Spleen (tissue), 11 donors: ENCODE measurements around the gene EML2. TPM values are rescaled to one million over a fixed set of nuclear protein-coding genes. Genes with fewer than 3 reads are reported as not detected.
A peak's percentile ranks its signal among the peaks of the same experiment; 100 is the strongest.

ENCODE experiments used
- DNase-seq: peaks from one replicate; pipeline ENCODE4 v3.0.0-alpha.2; 2020
- H3K27ac ChIP-seq, 8 donors: fragments of 200-600 bp; sonication (generic) in 7 of 8; 1 replicate in 4 of 8; 2 replicates in 4 of 8; pipeline versions ENCODE4 v1.5.0 to v1.8.0; 2016 to 2021; ENCODE audit warnings: inconsistent platforms in 4 of 8, mild to moderate bottlenecking in 4 of 8, moderate library complexity in 1 of 8
- H3K27me3 ChIP-seq, 7 donors: fragments of 200-600 bp; sonication (generic) in 6 of 7; replicated peaks in 1 of 7; 1 replicate in 4 of 7; 2 replicates in 3 of 7; pipeline versions ENCODE4 v1.5.0 to v1.8.0; 2016 to 2021; ENCODE audit warnings: inconsistent platforms in 3 of 7, mild to moderate bottlenecking in 1 of 7
- H3K36me3 ChIP-seq, 6 donors: fragments of 200-600 bp; sonication (generic) in 5 of 6; 1 replicate in 4 of 6; 2 replicates in 2 of 6; pipeline versions ENCODE4 v1.5.0 to v1.8.0; 2016 to 2021; ENCODE audit warnings: inconsistent platforms in 2 of 6
- H3K4me1 ChIP-seq, 6 donors: fragments of 200-600 bp; sonication (generic) in 5 of 6; 1 replicate in 3 of 6; 2 replicates in 3 of 6; pipeline versions ENCODE4 v1.5.0 to v1.8.0; 2016 to 2021; ENCODE audit warnings: inconsistent platforms in 3 of 6
- H3K4me3 ChIP-seq, 8 donors: fragments of 200-600 bp; sonication (generic) in 7 of 8; 1 replicate in 4 of 8; 2 replicates in 4 of 8; pipeline versions ENCODE4 v1.5.0 to v1.8.0; 2016 to 2021; ENCODE audit warnings: inconsistent platforms in 4 of 8, mild to moderate bottlenecking in 4 of 8, moderate library complexity in 2 of 8
- H3K9me3 ChIP-seq, 8 donors: fragments of 200-600 bp; sonication (generic) in 7 of 8; 1 replicate in 4 of 8; 2 replicates in 4 of 8; pipeline versions ENCODE4 v1.5.0 to v1.8.0; 2016 to 2021; ENCODE audit warnings: inconsistent platforms in 4 of 8
- POLR2A ChIP-seq, 3 donors: fragments of 450-650 bp; IDR thresholded peaks; one replicate each; pipeline ENCODE4 v1.5.1; 2017; ENCODE audit warnings: antibody characterized with exemption in 3 of 3, mild to moderate bottlenecking in 1 of 3
- POLR2AphosphoS5 ChIP-seq, 3 donors: sonication (generic); formaldehyde crosslinking; IDR thresholded peaks; one replicate each; pipeline ENCODE4 v1.5.1; 2017; ENCODE audit warnings: antibody characterized with exemption in 3 of 3
- WGBS, 5 donors: extraction: QIAGEN DNeasy Blood & Tissue Kit in 3 of 5; methylation state at CpG; one replicate each; pipeline versions ENCODE4 v1.1.5 to v1.1.7; 2013 to 2018; 5-methylcytosine and 5-hydroxymethylcytosine counted together
- intact Hi-C: fragments of 100-400 bp; cut with DNase I; formaldehyde crosslinking; loops from one replicate; pipeline ENCODE4 v1.15.0; 2023; ENCODE audit warnings: low total_unique reads
- polyA plus RNA-seq, 3 donors: library from polyadenylated mRNA; stranded (reverse); fragments of 200-250 nt; gene quantifications; one replicate each; pipeline ENCODE4 v1.2.1, GENCODE V29; 2013
- total RNA-seq, 7 donors: library from RNA; depleted of rRNA in 3 of 7; stranded (reverse); fragments of >200 nt in 3 of 7; fragmentation: NEBNext Ultra II Directional in 4 of 7; extraction: Animal tissue kit (Norgen Biotek cat#: 25700) in 4 of 7; gene quantifications; one replicate each; pipeline versions ENCODE4 v1.1.0 to v1.2.1, GENCODE V29; 2016 to 2021
- TF ChIP-seq, protein P1 (sequence below), 11 experiments: fragments of 200-600 bp in 7 of 11; fragments of 450-650 bp in 4 of 11; sonication (generic) in 4 of 11; IDR thresholded peaks in 8 of 11; conservative IDR thresholded peaks in 3 of 11; 1 replicate in 7 of 11; 2 replicates in 4 of 11; pipeline versions ENCODE4 v1.4.0 to v1.8.0; 2016 to 2021; ENCODE audit warnings: antibody characterized with exemption in 11 of 11, inconsistent platforms in 4 of 11, mild to moderate bottlenecking in 1 of 11
- donor health status: healthy with polysubstance abuse.
- donor health status: DM: no; HTN: no; CAD: no; lungs with moderate emphysema.
- donor health status: DM: no; HTN: no; CAD: no.
- donor health status: Bipolar disorder and iron deficiency.
- donor health status: healthy.
- donor health status: DM: no; HTN: no; CAD: no.
- donor health status: DM: yes; HTN: yes; CAD: no.

EML2 gene
- total and polyA plus RNA-seq, 10 donors = 27.1 to 60.6 (median 40.4) TPM

- intact Hi-C loops = no loop called here
- DNase-seq = peak; percentile 88
- peak within 1 kb of the TSS in 4 of 8 donors; percentile 22 to 68 (median 36) for H3K27ac ChIP-seq
- no peaks in the 10 kb centered on the region for H3K9me3 ChIP-seq
- TF ChIP-seq POLR2A (IDR thresholded peaks at IDR 0.05) (no peak), POLR2AphosphoS5 (IDR thresholded peaks at IDR 0.05) (peak in 1 of 3 donors; percentile 31)
- TF ChIP-seq, protein P1, sequence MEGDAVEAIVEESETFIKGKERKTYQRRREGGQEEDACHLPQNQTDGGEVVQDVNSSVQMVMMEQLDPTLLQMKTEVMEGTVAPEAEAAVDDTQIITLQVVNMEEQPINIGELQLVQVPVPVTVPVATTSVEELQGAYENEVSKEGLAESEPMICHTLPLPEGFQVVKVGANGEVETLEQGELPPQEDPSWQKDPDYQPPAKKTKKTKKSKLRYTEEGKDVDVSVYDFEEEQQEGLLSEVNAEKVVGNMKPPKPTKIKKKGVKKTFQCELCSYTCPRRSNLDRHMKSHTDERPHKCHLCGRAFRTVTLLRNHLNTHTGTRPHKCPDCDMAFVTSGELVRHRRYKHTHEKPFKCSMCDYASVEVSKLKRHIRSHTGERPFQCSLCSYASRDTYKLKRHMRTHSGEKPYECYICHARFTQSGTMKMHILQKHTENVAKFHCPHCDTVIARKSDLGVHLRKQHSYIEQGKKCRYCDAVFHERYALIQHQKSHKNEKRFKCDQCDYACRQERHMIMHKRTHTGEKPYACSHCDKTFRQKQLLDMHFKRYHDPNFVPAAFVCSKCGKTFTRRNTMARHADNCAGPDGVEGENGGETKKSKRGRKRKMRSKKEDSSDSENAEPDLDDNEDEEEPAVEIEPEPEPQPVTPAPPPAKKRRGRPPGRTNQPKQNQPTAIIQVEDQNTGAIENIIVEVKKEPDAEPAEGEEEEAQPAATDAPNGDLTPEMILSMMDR (IDR thresholded peaks at IDR 0.05 in 8 of 11, conservative IDR thresholded peaks at IDR 0.05 in 3 of 11) = no peak
- WGBS, 5 donors = 11 to 18% (median 14%) methylated on average over 9 to 15 of the region's 15 CpGs
- H3K4me1 ChIP-seq = peaks cover 15 to 45% (median 37%) of the 10 kb centered on the region in 6 donors
- H3K36me3 ChIP-seq = no peaks in the 10 kb centered on the region
- peaks cover 0 to 100% (median 59%) of the 10 kb centered on the region in 7 donors for H3K27me3 ChIP-seq
- peak within 1 kb of the TSS; percentile 6 to 70 (median 34) for H3K4me3 ChIP-seq
Observed at GRCh38 chr19:45667620-45668341, 28.6 kb upstream of the EML2 start, which contains the start of gene GIPR. TSS of gene GIPR (plus strand) at chr19:45668221. CDS start at chr19:45669521, 1,300 bp downstream.

DNA sequence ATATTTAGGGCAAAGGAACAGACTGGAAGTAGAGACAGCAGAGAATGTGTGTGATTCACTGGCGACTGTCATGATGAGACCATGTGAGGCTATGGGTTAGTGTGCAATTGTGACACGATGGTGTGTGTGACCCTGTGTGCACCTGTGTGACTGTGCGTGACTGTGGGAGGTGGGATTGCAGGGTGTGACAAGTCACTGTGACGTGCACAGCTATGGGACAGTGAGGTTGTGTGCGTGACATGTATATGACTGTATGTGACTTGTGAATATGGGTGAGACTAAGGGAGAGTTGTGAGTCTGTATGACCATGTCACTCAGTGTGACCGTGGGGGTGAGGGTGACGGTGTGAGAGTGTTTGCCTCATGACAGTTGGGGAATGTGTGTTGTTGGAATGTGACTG, 25.4 kb upstream of the EML2 start:
- 71 to 85% (median 76%) methylated on average over 7 of the region's 7 CpGs for WGBS, 5 donors
- peaks cover 0 to 89% (median 39%) of the 10 kb centered on the region in 7 donors for H3K27me3 ChIP-seq
- H3K4me1 ChIP-seq = peaks cover 15 to 26% (median 22%) of the 10 kb centered on the region in 6 donors
- DNase-seq = no peak
- TF ChIP-seq, protein P1 (IDR thresholded peaks at IDR 0.05 in 8 of 11, conservative IDR thresholded peaks at IDR 0.05 in 3 of 11) = no peak
- TF ChIP-seq POLR2A (IDR thresholded peaks at IDR 0.05) = no peak
- TF ChIP-seq POLR2AphosphoS5 (IDR thresholded peaks at IDR 0.05) = no peak
- no peaks in the 10 kb centered on the region for H3K36me3 ChIP-seq
- no peak overlapping the region for H3K4me3 ChIP-seq
- H3K9me3 ChIP-seq = no peaks in the 10 kb centered on the region
- no peak overlapping the region for H3K27ac ChIP-seq
- intact Hi-C loops = no loop called here

- peaks cover 0 to 86% (median 31%) of the 10 kb centered on the region in 7 donors for H3K27me3 ChIP-seq
- no peaks in the 10 kb centered on the region for H3K36me3 ChIP-seq
- 83 to 100% (median 95%) methylated on average over 1 of the region's 1 CpG for WGBS, 5 donors
- H3K4me3 ChIP-seq = no peak overlapping the region
- H3K9me3 ChIP-seq = no peaks in the 10 kb centered on the region
- DNase-seq = no peak
- TF ChIP-seq, protein P1 (IDR thresholded peaks at IDR 0.05 in 8 of 11, conservative IDR thresholded peaks at IDR 0.05 in 3 of 11) = no peak
- TF ChIP-seq POLR2A (IDR thresholded peaks at IDR 0.05) (no peak), POLR2AphosphoS5 (IDR thresholded peaks at IDR 0.05) (no peak)
- intact Hi-C loops = no loop called here
- peaks cover 8 to 19% (median 14%) of the 10 kb centered on the region in 6 donors for H3K4me1 ChIP-seq
- no peak overlapping the region for H3K27ac ChIP-seq
Observed at GRCh38 chr19:45663800-45664199, 24.6 kb upstream of the EML2 start.

DNA sequence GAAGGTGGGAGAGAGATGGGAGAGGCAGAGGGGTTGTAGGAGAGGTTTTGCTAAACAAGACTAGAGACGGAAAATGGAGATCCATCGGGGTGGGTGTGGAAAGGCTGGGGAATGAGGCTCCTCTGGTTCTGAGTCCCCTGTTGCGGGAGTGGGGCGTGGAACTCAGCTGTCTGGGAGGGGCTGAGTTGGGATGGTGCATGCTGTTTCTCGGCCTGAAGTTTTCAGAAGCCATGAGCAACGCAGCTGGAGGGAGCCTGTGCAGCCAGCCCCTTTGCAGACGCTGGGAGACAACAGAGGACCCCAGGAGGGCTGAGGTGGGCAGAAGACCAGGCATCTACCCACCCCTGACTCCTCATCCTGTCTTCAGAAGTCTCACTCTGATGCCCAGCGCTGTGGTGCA, 21.4 kb upstream of the EML2 start:
- Histone ChIP-seq H3K27ac (no peak overlapping the region), H3K4me1 (no peaks in the 10 kb centered on the region), H3K4me3 (no peak overlapping the region), H3K36me3 (no peaks in the 10 kb centered on the region), H3K9me3 (no peaks in the 10 kb centered on the region), H3K27me3 (peaks cover 0 to 55% (median 5%) of the 10 kb centered on the region in 7 donors)
- DNase-seq = no peak
- TF ChIP-seq, protein P1 (IDR thresholded peaks at IDR 0.05 in 8 of 11, conservative IDR thresholded peaks at IDR 0.05 in 3 of 11) = no peak
- TF ChIP-seq POLR2A (IDR thresholded peaks at IDR 0.05) (no peak), POLR2AphosphoS5 (IDR thresholded peaks at IDR 0.05) (no peak)
- WGBS, 5 donors = 41 to 63% (median 50%) methylated on average over 8 of the region's 8 CpGs
- intact Hi-C loops = no loop called here
